ENCODE measurements around the gene DTNB.

- TF ChIP-seq, protein P1, sequence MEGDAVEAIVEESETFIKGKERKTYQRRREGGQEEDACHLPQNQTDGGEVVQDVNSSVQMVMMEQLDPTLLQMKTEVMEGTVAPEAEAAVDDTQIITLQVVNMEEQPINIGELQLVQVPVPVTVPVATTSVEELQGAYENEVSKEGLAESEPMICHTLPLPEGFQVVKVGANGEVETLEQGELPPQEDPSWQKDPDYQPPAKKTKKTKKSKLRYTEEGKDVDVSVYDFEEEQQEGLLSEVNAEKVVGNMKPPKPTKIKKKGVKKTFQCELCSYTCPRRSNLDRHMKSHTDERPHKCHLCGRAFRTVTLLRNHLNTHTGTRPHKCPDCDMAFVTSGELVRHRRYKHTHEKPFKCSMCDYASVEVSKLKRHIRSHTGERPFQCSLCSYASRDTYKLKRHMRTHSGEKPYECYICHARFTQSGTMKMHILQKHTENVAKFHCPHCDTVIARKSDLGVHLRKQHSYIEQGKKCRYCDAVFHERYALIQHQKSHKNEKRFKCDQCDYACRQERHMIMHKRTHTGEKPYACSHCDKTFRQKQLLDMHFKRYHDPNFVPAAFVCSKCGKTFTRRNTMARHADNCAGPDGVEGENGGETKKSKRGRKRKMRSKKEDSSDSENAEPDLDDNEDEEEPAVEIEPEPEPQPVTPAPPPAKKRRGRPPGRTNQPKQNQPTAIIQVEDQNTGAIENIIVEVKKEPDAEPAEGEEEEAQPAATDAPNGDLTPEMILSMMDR (IDR thresholded peaks at IDR 0.05) = no peak
- TF ChIP-seq POLR2A (IDR thresholded peaks at IDR 0.05) (no peak), POLR2AphosphoS5 (IDR thresholded peaks at IDR 0.05) (no peak), EP300 (IDR thresholded peaks at IDR 0.05) (no peak)
Measured at GRCh38 chr2:25446122-25446521, 227.3 kb downstream of the DTNB start.

All from gastroesophageal sphincter (tissue), 3 donors.